Naive B cell (primary cell): ENCODE results near the gene PPP2R3B. TPM values are rescaled to one million over a fixed set of nuclear protein-coding genes. Genes with fewer than 3 reads are reported as not detected.
"Not testable (repeated sequence)": the region's sequence is repeated elsewhere in the genome, so short reads cannot be mapped to it uniquely, and the experiment has no call there.

Experiments
- ATAC-seq, 2 donors: fragments of 150-1000 bp; cut with Tn5 transposase; 2 replicates each; pipeline ENCODE4 v1.10.0; 2021; ENCODE audit warnings: low read depth in 2 of 2, mild to moderate bottlenecking in 2 of 2, moderate library complexity in 2 of 2
- DNase-seq: peaks from one replicate; pipeline ENCODE4 v3.0.0; 2022
- H3K27ac Mint-ChIP-seq, 6 donors: one replicate each; pipeline ENCODE4 v1.8.0; 2020 to 2022; ENCODE audit warnings: mild to moderate bottlenecking in 6 of 6, mixed read lengths in 6 of 6, moderate library complexity in 5 of 6, inconsistent platforms in 2 of 6
- H3K27me3 Mint-ChIP-seq, 3 donors: one replicate each; pipeline ENCODE4 v1.8.0; 2021 to 2022; ENCODE audit warnings: mixed read lengths in 3 of 3, mild to moderate bottlenecking in 1 of 3
- H3K36me3 Mint-ChIP-seq, 2 donors: one replicate each; pipeline ENCODE4 v1.8.0; 2020 to 2022; ENCODE audit warnings: mixed read lengths in 2 of 2, inconsistent platforms in 1 of 2, mild to moderate bottlenecking in 1 of 2
- H3K4me1 Mint-ChIP-seq, 3 donors: one replicate each; pipeline ENCODE4 v1.8.0; 2020 to 2022; ENCODE audit warnings: mixed read lengths in 3 of 3, inconsistent platforms in 1 of 3, mild to moderate bottlenecking in 1 of 3, moderate library complexity in 1 of 3
- H3K4me3 Mint-ChIP-seq, 8 donors: one replicate each; pipeline ENCODE4 v1.8.0; 2020 to 2022; ENCODE audit warnings: mild to moderate bottlenecking in 8 of 8, mixed read lengths in 8 of 8, moderate library complexity in 8 of 8, inconsistent platforms in 2 of 8
- H3K9me3 Mint-ChIP-seq, 7 donors: one replicate each; pipeline ENCODE4 v1.8.0; 2020 to 2022; ENCODE audit warnings: mixed read lengths in 7 of 7, mild to moderate bottlenecking in 5 of 7, inconsistent platforms in 2 of 7, moderate library complexity in 1 of 7
- polyA plus RNA-seq, 6 donors: library from polyadenylated mRNA; unstranded; fragments of 300-500 nt; fragmentation: Illumina TruSeq; gene quantifications; one replicate each; pipeline ENCODE4 v1.2.3, GENCODE V29; 2021; ENCODE audit warnings: low read depth in 6 of 6

PPP2R3B gene
- polyA plus RNA-seq, 6 donors from 2014 or later = 8.3 to 17.4 (median 12.4) TPM

DNA sequence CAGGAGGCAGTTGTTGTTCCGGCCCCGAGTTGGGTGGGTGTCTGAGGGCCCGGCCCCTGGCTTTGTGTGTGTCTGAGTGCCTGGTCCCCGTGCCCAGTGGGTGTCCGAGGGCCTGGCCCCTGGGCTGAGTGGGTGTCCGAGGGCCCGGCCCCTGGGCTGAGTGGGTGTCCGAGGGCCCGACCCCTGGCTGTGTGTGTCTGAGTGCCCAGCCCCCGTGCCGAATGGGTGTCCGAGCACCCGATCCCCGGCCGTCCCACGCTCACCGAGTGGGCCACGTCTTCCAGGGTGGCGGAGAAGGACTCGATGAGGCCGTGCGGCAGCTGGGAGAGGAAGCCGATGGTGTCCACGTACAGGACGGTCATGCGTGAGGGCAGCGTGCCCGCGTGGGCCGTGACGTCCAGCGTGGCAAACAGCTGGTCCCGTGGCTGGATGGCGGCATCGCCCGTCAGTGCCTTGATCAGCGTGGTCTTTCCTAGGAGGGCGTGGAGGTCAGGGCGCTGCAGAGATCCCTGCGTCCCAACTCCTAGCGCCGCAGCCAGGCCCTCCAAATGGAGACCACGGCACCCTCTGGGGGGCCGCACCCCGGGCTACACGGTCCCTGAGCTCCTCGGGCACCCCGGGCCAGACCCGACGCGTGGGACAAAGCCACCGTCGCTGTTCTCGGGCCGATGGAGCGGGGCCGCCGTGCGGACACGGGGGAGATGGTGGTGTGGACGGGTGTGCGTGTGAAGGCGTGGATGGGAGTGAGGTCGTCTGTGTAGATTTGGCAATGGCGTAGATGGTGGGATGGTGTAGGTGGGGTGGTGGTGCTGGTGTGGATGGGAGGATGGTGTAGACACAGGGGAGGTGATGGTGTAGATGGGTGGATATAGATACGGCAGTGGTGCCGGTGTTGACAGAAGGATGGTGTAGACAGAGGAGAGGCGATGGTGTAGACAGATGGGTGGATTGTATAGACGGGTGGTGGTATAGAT, 75.3 kb downstream of the PPP2R3B start:
- Mint-ChIP-seq H3K4me3 (peak overlapping the region in 1 of 8 donors; percentile 9), H3K4me1 (peaks cover 0 to 11% (median 0%) of the 10 kb centered on the region in 3 donors), H3K27ac (peak overlapping the region in 1 of 6 donors; percentile 0), H3K36me3 (peaks cover 5 to 28% of the 10 kb centered on the region in 2 donors), H3K9me3 (peaks cover 0 to 3% (median 0%) of the 10 kb centered on the region in 7 donors), H3K27me3 (no peaks in the 10 kb centered on the region)
- ATAC-seq (no peak), DNase-seq (no peak)

DNA sequence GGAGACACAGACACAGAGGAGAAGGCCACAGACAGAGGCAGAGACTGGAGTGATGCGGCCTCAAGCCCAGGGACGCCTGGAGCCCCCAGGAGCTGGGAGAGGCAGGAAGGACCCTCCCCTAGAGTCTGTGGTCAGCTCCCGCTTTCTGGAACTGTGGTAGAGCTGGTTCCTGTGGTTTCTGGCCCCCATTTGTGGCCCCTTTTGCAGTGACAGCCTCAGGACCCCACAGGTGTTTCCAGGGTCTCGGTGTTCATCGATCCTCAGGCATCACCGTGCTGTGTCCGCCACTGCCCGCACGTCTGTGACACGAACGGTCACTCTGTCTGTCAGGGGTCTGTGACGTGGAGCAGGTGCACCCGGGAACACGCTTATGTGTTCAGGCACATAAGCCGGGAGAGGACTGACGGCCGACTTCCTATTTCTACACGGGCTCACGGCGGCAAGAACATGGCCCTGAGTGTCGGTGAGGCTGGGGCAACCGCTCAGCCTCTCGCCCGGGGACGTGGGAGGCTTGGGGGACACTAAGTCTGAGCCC, 76.0 kb downstream of the PPP2R3B start:
- no peak overlapping the region for H3K4me3 Mint-ChIP-seq
- no peak overlapping the region for H3K27ac Mint-ChIP-seq
- H3K4me1 Mint-ChIP-seq = peaks cover 0 to 11% (median 0%) of the 10 kb centered on the region in 3 donors
- ATAC-seq = no peak
- H3K9me3 Mint-ChIP-seq = peaks cover 0 to 3% (median 0%) of the 10 kb centered on the region in 7 donors
- DNase-seq = no peak
- no peaks in the 10 kb centered on the region for H3K27me3 Mint-ChIP-seq
- peaks cover 5 to 28% of the 10 kb centered on the region in 2 donors for H3K36me3 Mint-ChIP-seq

DNA sequence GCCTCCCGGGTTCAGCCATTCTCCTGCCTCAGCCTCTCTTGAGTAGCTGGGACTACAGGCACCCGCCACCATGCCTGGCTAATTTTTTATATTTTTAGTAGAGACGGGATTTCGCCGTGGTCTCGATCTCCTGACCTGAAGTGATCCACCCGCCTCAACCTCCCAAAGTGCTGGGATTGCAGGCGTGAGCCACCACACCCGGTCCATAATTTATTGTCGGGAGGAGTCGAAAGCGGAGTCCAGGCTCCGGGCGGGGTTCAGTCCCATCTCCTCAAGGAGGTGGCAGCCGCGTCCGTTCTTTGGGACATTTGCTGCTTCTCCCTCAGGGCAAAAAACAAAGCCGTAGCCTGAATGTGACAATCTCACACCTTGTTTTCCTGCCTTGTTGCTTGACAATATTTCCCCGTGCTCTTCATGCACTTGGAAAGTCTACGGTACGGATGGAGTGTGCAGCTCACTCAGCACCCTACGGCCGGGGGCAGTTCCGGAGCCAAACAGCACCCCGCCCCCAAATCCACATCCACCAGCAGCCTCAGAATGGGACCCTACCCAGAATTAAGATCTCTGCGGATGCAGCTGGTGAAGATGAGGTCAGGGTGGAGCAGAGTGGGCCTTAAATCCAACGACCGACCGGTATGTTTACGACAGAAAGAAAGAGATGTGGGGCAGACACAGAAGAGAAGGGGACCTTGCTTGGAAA, 77.7 kb downstream of the PPP2R3B start:
- DNase-seq = no peak
- Mint-ChIP-seq H3K36me3 (peaks cover 9 to 27% of the 10 kb centered on the region in 2 donors), H3K4me3 (no peak overlapping the region), H3K4me1 (peaks cover 0 to 11% (median 0%) of the 10 kb centered on the region in 3 donors), H3K27me3 (no peaks in the 10 kb centered on the region), H3K27ac (peak overlapping the region in 2 of 6 donors; percentile 16 to 61), H3K9me3 (peaks cover 0 to 8% (median 0%) of the 10 kb centered on the region in 7 donors)
- no peak for ATAC-seq

DNA sequence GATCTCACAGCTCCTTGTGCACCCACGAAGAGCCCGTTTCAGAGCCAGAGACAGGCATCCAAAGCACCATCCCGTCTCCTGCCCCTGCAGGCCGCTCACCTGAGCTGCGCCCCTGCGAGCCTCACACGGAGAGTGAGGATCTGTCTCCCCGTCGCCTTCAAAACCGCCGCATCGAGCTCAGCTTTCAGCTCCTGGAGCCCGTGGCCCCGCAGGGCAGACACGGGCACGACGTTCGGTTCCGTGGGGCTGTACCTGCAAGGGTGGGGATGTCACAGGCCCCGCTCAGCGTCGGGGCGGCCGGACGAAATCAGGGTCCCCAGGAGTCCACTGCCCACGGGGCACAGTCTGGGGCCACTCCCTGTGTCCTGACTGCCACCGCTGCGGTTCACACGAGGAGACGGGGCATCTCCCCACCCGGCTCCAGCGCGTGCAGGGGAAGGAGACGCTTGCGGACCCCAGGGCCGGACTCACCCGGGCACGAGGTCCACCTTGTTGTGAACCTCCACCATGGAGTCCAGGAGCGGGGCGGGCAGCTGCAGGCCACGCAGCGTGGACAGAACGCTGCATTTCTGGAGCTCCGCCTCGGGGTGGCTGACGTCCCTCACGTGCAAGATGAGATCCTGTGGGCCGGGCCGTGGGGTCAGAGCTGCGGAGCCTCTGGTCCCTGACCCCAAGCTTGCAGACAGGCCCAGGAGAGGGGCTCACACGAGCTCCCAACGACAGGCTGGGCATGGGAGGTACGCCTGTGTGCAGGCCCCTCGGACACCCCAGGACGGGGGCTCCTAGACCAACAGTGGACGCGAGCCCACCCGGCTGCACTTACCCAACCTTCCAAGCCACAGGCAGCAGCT, 79.2 kb downstream of the PPP2R3B start:
- Mint-ChIP-seq H3K4me1 (peaks cover 0 to 7% (median 0%) of the 10 kb centered on the region in 3 donors), H3K27me3 (no peaks in the 10 kb centered on the region), H3K36me3 (peaks cover 9 to 17% of the 10 kb centered on the region in 2 donors), H3K9me3 (peaks cover 0 to 8% (median 0%) of the 10 kb centered on the region in 7 donors), H3K4me3 (no peak overlapping the region), H3K27ac (peak overlapping the region in 2 of 6 donors; percentile 11 to 27)
- ATAC-seq = peak in 1 of 2 donors; percentile 17
- no peak for DNase-seq

DNA sequence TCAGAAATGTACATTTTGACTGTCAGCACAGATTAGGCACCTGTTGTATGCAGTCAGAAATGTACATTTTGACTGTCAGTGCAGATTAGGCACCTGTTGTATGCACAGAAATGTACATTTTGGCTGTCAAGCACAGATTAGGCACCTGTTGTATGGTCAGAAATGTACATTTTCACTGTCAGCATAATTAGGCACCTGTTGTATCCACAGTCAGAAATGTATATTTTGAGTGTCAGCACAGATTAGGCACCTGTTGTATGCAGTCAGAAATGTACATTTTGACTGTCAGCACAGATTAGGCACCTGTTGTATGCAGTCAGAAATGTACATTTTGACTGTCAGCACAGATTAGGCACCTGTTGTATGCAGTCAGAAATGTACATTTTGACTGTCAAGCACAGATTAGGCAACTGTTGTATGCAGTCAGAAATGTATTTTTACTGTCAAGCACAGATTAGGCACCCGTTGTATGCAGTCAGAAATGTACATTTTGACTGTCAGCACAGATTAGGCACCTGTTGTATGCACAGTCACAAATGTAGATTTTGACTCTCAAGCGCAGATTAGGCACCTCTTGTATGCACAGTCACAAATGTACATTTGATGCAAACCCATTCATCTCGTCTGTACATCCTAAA, 80.0 kb downstream of the PPP2R3B start:
- not testable (repeated sequence) for ATAC-seq, H3K27me3 Mint-ChIP-seq, H3K9me3 Mint-ChIP-seq, H3K36me3 Mint-ChIP-seq, H3K4me1 Mint-ChIP-seq, DNase-seq, H3K4me3 Mint-ChIP-seq
- H3K27ac Mint-ChIP-seq = peak overlapping the region in 2 of 6 donors; percentile 11 to 27

DNA sequence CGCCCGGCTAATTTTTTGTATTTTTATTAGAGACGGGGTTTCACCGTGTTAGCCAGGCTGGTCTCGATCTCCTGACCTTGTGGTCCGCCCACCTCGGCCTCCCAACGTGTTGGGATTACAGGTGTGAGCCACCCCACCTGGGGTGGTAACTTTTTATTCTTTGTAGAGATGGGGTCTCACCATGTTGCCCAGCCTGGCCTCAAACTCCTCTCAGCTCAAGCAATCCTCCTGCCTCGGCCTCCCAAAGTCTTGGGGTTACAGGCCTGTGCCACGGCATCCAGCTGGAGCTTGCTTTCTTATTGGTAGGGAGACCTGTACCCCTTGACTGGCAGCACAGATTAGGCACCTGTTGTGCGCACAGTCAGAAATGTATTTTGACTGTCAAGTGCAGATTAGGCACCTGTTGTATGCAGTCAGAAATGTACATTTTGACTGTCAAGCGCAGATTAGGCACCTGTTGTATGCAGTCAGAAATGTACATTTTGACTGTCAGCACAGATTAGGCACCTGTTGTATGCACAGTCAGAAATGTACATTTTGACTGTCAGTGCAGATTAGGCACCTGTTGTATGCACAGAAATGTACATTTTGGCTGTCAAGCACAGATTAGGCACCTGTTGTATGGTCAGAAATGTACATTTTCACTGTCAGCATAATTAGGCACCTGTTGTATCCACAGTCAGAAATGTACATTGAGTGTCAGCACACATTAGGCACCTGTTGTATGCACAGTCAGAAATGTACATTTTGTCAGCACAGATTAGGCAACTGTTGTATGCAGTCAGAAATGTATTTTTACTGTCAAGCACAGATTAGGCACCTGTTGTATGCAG, 80.7 kb downstream of the PPP2R3B start:
- H3K27ac Mint-ChIP-seq = peak overlapping the region in 1 of 6 donors; percentile 44
- not testable (repeated sequence) for H3K4me1 Mint-ChIP-seq, H3K36me3 Mint-ChIP-seq, DNase-seq, ATAC-seq, H3K27me3 Mint-ChIP-seq, H3K4me3 Mint-ChIP-seq, H3K9me3 Mint-ChIP-seq

DNA sequence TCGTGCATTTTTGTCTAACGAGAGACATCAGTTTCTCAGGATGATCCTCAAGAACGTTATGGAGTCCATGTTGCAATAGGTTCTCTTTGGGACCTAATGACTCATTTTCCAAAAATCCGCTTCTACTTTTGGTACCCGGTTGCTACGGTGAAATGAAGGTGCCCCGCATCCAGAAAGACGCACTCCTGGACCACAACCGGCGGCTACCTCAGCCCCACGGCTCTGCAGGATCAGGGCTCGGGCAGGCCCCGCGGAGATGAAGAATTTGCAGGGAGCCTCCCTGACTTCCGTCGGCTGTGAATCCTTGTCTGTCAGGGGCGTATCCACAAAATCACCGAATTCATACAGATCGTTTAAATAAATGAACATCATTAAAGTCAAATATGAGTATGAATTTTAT, 83.7 kb downstream of the PPP2R3B start:
- DNase-seq = no peak

DNA sequence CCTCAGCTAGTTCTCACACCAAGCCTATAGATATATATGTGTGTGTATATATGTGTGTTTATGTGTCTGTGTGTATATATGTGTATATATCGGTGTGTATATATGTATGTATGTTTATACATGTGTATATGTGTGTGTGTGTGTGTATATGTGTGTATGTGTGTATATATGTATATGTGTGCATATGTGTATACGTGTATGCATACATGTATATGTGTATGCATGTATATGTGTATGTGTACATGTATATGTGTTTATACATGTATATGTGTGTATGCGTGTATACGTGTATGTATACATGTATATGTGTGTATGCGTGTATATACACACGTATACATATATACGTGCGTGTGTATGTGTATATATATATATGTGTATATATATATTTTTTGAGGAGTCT, 86.4 kb downstream of the PPP2R3B start:
- peaks cover 0 to 14% of the 10 kb centered on the region in 2 donors for H3K36me3 Mint-ChIP-seq
- peaks cover 0 to 7% (median 0%) of the 10 kb centered on the region in 7 donors for H3K9me3 Mint-ChIP-seq
- H3K4me3 Mint-ChIP-seq = no peak overlapping the region
- no peak for ATAC-seq
- no peak overlapping the region for H3K27ac Mint-ChIP-seq
- no peaks in the 10 kb centered on the region for H3K4me1 Mint-ChIP-seq
- H3K27me3 Mint-ChIP-seq = no peaks in the 10 kb centered on the region
- no peak for DNase-seq

More for the DNA sequence above, 83.7 kb downstream of the PPP2R3B start:
- no peaks in the 10 kb centered on the region for H3K27me3 Mint-ChIP-seq
- peaks cover 0 to 5% (median 0%) of the 10 kb centered on the region in 7 donors for H3K9me3 Mint-ChIP-seq
- ATAC-seq = no peak
- no peak overlapping the region for H3K27ac Mint-ChIP-seq
- peaks cover 0 to 9% of the 10 kb centered on the region in 2 donors for H3K36me3 Mint-ChIP-seq
- no peak overlapping the region for H3K4me3 Mint-ChIP-seq
- no peaks in the 10 kb centered on the region for H3K4me1 Mint-ChIP-seq

DNA sequence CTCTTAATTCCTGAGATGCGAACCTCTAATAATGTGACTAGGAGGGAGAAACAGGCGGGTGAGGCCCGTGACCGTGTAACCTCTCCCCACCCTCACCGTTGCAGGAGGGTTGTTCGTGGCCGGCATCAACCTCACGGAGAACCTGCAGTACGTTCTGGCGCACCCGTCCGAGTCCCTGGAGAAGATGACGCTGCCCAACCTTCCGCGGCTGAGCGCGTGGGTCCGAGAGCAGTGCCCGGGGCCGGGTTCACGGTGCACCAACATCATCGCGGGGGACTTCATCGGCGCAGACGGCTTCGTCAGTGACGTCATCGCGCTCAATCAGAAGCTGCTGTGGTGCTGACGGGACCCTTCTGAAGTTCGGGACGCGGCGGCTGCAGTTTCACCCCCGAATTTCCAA, 87.7 kb downstream of the PPP2R3B start:
- Mint-ChIP-seq H3K27me3 (no peaks in the 10 kb centered on the region), H3K4me3 (no peak overlapping the region), H3K27ac (no peak overlapping the region), H3K36me3 (peaks cover 0 to 10% of the 10 kb centered on the region in 2 donors), H3K4me1 (no peaks in the 10 kb centered on the region), H3K9me3 (peaks cover 0 to 3% (median 0%) of the 10 kb centered on the region in 7 donors)
- DNase-seq = no peak
- no peak for ATAC-seq

DNA sequence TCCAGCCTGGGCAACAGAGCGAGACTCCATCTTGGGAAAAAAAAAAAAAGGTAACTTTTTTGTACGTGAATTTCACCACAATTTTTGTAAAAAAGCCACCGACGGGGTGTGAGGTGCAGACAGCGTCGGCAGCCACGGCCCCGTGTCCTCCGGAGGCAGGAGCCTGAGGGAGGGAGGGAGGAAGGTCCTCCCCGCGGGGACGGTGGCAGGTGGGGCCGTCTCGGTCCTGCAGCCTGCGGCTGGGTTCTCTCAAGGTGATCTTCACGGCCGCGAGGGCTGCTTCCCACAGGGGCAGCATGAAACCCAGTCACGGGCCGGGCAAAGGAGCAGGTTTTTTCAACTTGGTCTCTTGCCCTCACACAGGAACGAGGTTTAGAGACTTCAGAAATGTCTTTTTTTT, 91.6 kb downstream of the PPP2R3B start:
- H3K27ac Mint-ChIP-seq = no peak overlapping the region
- H3K4me1 Mint-ChIP-seq = peaks cover 0 to 3% (median 0%) of the 10 kb centered on the region in 3 donors
- no peak for ATAC-seq
- H3K36me3 Mint-ChIP-seq = peaks cover 7 to 9% of the 10 kb centered on the region in 2 donors
- no peak for DNase-seq
- H3K27me3 Mint-ChIP-seq = no peaks in the 10 kb centered on the region
- no peak overlapping the region for H3K4me3 Mint-ChIP-seq
- peaks cover 0 to 4% (median 0%) of the 10 kb centered on the region in 7 donors for H3K9me3 Mint-ChIP-seq

DNA sequence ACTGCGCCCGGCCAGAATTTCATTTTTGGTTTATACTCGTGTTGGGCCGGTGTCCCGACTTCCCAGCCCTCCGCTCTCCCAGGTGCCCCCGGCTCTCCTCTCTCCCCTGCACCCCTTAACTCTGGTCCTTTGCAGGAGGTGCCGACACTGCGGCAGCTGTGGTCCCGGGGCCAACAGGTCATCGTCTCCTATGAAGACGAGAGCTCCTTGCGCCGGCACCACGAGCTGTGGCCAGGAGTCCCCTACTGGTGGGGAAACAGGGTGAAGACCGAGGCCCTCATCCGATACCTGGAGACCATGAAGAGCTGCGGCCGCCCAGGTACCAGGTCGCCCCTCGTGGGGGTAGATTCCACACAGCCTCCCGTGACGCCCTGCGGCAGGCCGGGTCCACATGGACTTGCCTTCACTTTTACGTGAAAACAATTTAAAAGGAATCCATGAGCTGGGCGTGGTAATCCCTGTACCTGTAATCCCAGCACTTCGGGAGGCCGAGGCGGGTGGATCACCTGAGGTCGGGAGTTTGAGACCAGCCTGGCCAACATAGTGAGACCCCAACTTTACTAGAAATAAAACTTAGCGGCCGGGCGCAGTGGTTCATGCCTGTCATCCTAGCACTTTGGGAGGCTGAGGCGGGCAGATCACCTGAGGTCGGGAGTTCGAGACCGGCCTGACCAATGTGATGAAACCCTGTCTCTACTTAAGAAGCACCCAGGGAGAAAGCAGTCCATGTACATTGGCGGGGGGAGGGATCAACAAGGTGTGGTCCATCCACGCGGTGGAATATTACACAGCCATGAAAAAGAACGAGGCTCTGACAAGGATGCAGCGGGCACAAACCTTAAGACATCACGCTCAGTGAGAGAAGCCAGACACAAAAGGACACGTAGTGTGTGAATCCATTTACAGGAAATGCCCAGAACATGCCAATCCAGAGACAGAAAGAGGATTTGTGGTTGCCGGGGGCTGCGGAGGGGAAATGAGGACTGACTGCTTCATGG, 93.5 kb downstream of the PPP2R3B start:
- Mint-ChIP-seq H3K36me3 (peaks cover 7 to 9% of the 10 kb centered on the region in 2 donors), H3K4me1 (peaks cover 0 to 3% (median 0%) of the 10 kb centered on the region in 3 donors), H3K4me3 (no peak overlapping the region), H3K27ac (no peak overlapping the region), H3K9me3 (peaks cover 0 to 4% (median 0%) of the 10 kb centered on the region in 7 donors), H3K27me3 (no peaks in the 10 kb centered on the region)
- DNase-seq (no peak), ATAC-seq (no peak)
